Colonic mucosa (tissue), 4 donors: Measurements from ENCODE around the gene TRIM44. TPM values are rescaled to one million over a fixed set of nuclear protein-coding genes. Genes with fewer than 3 reads are reported as not detected.

Source experiments
- DNase-seq: peaks from one replicate; pipeline ENCODE4 v3.0.0-alpha.2; 2020
- H3K27ac ChIP-seq: fragments of 200-600 bp; one replicate; pipeline ENCODE4 v1.8.0; 2021
- H3K27me3 ChIP-seq: fragments of 200-600 bp; one replicate; pipeline ENCODE4 v1.8.0; 2021
- H3K36me3 ChIP-seq: fragments of 200-600 bp; one replicate; pipeline ENCODE4 v1.8.0; 2021
- H3K4me1 ChIP-seq: fragments of 200-600 bp; one replicate; pipeline ENCODE4 v1.8.0; 2021; ENCODE audit warnings: mild to moderate bottlenecking
- H3K4me3 ChIP-seq: fragments of 200-600 bp; one replicate; pipeline ENCODE4 v1.8.0; 2021
- H3K9ac ChIP-seq, 2 donors: one replicate each; pipeline ENCODE4 v1.7.0; 2013; ENCODE audit warnings: control low read depth in 2 of 2, low read depth in 2 of 2, low read length in 2 of 2
- H3K9me3 ChIP-seq: fragments of 200-600 bp; one replicate; pipeline ENCODE4 v1.8.0; 2021
- CTCF ChIP-seq: fragments of 200-600 bp; IDR thresholded peaks from one replicate; pipeline ENCODE4 v1.8.0; 2022; ENCODE audit warnings: antibody characterized with exemption, mild to moderate bottlenecking
- intact Hi-C: fragments of 100-400 bp; cut with DNase I; formaldehyde crosslinking; loops from one replicate; pipeline ENCODE4 v1.14.1; 2022
- total RNA-seq, 2 donors: library from RNA; stranded (reverse); fragmentation: NEBNext Ultra II Directional in 1 of 2; extraction: Animal tissue kit (Norgen Biotek cat#: 25700) in 1 of 2; gene quantifications; one replicate each; pipeline ENCODE4 v1.2.1, GENCODE V29; 2021
- donor health status: healthy.
- donor health status: DM: no; HTN: no; CAD: no.
- donor health status: DM: no; HTN: no; CAD: no.

The TRIM44 gene
- total RNA-seq, 2 donors from 2014 or later, result 38.8 to 47.0 TPM

- H3K27ac ChIP-seq, result no peak overlapping the region
- H3K4me3 ChIP-seq, result no peak overlapping the region
- no peak for TF ChIP-seq CTCF
- H3K36me3 ChIP-seq, result peaks cover 3% of the 10 kb centered on the region
- H3K4me1 ChIP-seq, result no peaks in the 10 kb centered on the region
- H3K27me3 ChIP-seq, result no peaks in the 10 kb centered on the region
- H3K9me3 ChIP-seq, result no peaks in the 10 kb centered on the region
- no peak overlapping the region for H3K9ac ChIP-seq
- intact Hi-C loops, result no loop called here
- DNase-seq, result no peak
These were observed 60.1 kb downstream of the TRIM44 start for GRCh38 chr11:35722641-35723040.

GRCh38 chr11:35723493-35723892 is 60.9 kb downstream of the TRIM44 start:
- Histone ChIP-seq H3K4me3 (no peak overlapping the region), H3K36me3 (peaks cover 3% of the 10 kb centered on the region), H3K9me3 (no peaks in the 10 kb centered on the region), H3K9ac (no peak overlapping the region), H3K4me1 (no peaks in the 10 kb centered on the region), H3K27me3 (no peaks in the 10 kb centered on the region), H3K27ac (no peak overlapping the region)
- TF ChIP-seq CTCF, result no peak
- intact Hi-C loops, result no loop called here
- no peak for DNase-seq

- Histone ChIP-seq H3K27ac (no peak overlapping the region), H3K4me3 (no peak overlapping the region), H3K36me3 (peaks cover 3% of the 10 kb centered on the region), H3K9ac (no peak overlapping the region), H3K27me3 (no peaks in the 10 kb centered on the region), H3K4me1 (no peaks in the 10 kb centered on the region), H3K9me3 (no peaks in the 10 kb centered on the region)
- intact Hi-C loops, result no loop called here
- no peak for DNase-seq
- TF ChIP-seq CTCF, result no peak
These were observed 61.3 kb downstream of the TRIM44 start for GRCh38 chr11:35723913-35724312.

- no peak for TF ChIP-seq CTCF
- peaks cover 3% of the 10 kb centered on the region for H3K36me3 ChIP-seq
- no peak overlapping the region for H3K9ac ChIP-seq
- H3K9me3 ChIP-seq, result no peaks in the 10 kb centered on the region
- H3K4me1 ChIP-seq, result no peaks in the 10 kb centered on the region
- no peaks in the 10 kb centered on the region for H3K27me3 ChIP-seq
- intact Hi-C loops, result no loop called here
- no peak overlapping the region for H3K27ac ChIP-seq
- H3K4me3 ChIP-seq, result no peak overlapping the region
- DNase-seq, result no peak
These were observed 63.3 kb downstream of the TRIM44 start for GRCh38 chr11:35725885-35726284.

- DNase-seq, result no peak
- H3K9me3 ChIP-seq, result no peaks in the 10 kb centered on the region
- no peak for TF ChIP-seq CTCF
- no peak overlapping the region for H3K9ac ChIP-seq
- H3K4me3 ChIP-seq, result no peak overlapping the region
- H3K36me3 ChIP-seq, result peaks cover 3% of the 10 kb centered on the region
- no peaks in the 10 kb centered on the region for H3K4me1 ChIP-seq
- no peaks in the 10 kb centered on the region for H3K27me3 ChIP-seq
- H3K27ac ChIP-seq, result no peak overlapping the region
- intact Hi-C loops, result no loop called here
These were observed 64.6 kb downstream of the TRIM44 start for GRCh38 chr11:35727140-35727539.

GRCh38 chr11:35730254-35730653 is 67.7 kb downstream of the TRIM44 start:
- Histone ChIP-seq H3K4me3 (no peak overlapping the region), H3K27ac (no peak overlapping the region), H3K27me3 (no peaks in the 10 kb centered on the region), H3K9ac (no peak overlapping the region), H3K9me3 (no peaks in the 10 kb centered on the region), H3K4me1 (no peaks in the 10 kb centered on the region), H3K36me3 (peaks cover 3% of the 10 kb centered on the region)
- DNase-seq, result no peak
- intact Hi-C loops, result no loop called here
- TF ChIP-seq CTCF, result no peak
